Left ventricle myocardium inferior (tissue), 1 donor: ENCODE results near the gene RGS6. TPM values are rescaled to one million over a fixed set of nuclear protein-coding genes. Genes with fewer than 3 reads are reported as not detected.

Experiments
- DNase-seq: peaks from one replicate; pipeline ENCODE4 v3.0.0-alpha.2; 2020
- H3K27ac ChIP-seq: fragments of 200-600 bp; replicated peaks from 2 replicates; pipeline ENCODE4 v1.8.0; 2021
- H3K27me3 ChIP-seq: fragments of 200-600 bp; 2 replicates; pipeline ENCODE4 v1.8.0; 2021; ENCODE audit warnings: low read depth
- H3K36me3 ChIP-seq: fragments of 200-600 bp; 2 replicates; pipeline ENCODE4 v1.8.0; 2021
- H3K4me1 ChIP-seq: fragments of 200-600 bp; 2 replicates; pipeline ENCODE4 v1.8.0; 2021
- H3K4me3 ChIP-seq: fragments of 200-600 bp; 2 replicates; pipeline ENCODE4 v1.8.0; 2021; ENCODE audit warnings: mild to moderate bottlenecking, moderate library complexity
- H3K9me3 ChIP-seq: fragments of 200-600 bp; replicated peaks from 2 replicates; pipeline ENCODE4 v1.8.0; 2021
- intact Hi-C: fragments of 100-400 bp; cut with micrococcal nuclease; formaldehyde crosslinking; loops from one replicate; pipeline ENCODE4 v1.11.0; 2022
- total RNA-seq: library from RNA; stranded (reverse); fragmentation: NEBNext Ultra II Directional; extraction: Animal tissue kit (Norgen Biotek cat#: 25700); gene quantifications from one replicate; pipeline ENCODE4 v1.2.1, GENCODE V29; 2021
- TF ChIP-seq, protein P1 (sequence below): fragments of 200-600 bp; IDR thresholded peaks from 2 replicates; pipeline ENCODE4 v1.8.0; 2021; ENCODE audit warnings: antibody characterized with exemption, mild to moderate bottlenecking, borderline replicate concordance
- donor health status: DM: no; HTN: yes; CAD: no; lungs with severe emphysema.

Gene RGS6
- total RNA-seq, 1 donor from 2014 or later = 23.0 TPM

DNA sequence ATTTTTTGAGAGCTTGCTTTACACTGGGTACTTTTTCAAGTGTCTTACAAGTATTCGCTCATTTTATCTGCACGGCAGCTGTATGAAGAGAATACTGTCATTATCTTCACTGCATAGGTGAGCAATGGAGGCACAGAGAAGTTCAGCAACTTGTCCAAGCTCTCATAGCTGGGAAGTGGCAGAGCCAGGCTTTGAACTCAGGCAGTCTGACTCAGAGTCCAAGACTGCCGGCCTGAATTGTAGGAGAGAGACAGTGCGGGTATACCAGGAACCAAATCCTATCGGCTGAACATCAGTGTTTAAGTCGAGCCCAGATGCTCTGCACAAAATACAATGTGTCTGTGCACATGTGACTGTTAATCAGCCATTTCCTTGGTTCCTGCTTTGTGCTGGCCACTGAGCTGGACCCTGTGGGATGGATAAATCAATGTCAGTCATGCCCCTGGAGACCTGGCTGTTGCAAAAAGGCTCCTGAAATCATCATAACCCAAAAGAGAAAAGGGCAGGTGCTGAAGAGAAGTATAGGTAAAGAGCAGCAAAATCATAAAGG is 487.1 kb downstream of the RGS6 start:
- Histone ChIP-seq H3K27ac (no peak overlapping the region), H3K4me1 (peaks cover 6% of the 10 kb centered on the region), H3K9me3 (peaks cover 11% of the 10 kb centered on the region), H3K4me3 (no peak overlapping the region), H3K36me3 (no peaks in the 10 kb centered on the region), H3K27me3 (no peaks in the 10 kb centered on the region)
- TF ChIP-seq, protein P1, sequence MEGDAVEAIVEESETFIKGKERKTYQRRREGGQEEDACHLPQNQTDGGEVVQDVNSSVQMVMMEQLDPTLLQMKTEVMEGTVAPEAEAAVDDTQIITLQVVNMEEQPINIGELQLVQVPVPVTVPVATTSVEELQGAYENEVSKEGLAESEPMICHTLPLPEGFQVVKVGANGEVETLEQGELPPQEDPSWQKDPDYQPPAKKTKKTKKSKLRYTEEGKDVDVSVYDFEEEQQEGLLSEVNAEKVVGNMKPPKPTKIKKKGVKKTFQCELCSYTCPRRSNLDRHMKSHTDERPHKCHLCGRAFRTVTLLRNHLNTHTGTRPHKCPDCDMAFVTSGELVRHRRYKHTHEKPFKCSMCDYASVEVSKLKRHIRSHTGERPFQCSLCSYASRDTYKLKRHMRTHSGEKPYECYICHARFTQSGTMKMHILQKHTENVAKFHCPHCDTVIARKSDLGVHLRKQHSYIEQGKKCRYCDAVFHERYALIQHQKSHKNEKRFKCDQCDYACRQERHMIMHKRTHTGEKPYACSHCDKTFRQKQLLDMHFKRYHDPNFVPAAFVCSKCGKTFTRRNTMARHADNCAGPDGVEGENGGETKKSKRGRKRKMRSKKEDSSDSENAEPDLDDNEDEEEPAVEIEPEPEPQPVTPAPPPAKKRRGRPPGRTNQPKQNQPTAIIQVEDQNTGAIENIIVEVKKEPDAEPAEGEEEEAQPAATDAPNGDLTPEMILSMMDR = no peak
- intact Hi-C loops = no loop called here
- DNase-seq = no peak

DNA sequence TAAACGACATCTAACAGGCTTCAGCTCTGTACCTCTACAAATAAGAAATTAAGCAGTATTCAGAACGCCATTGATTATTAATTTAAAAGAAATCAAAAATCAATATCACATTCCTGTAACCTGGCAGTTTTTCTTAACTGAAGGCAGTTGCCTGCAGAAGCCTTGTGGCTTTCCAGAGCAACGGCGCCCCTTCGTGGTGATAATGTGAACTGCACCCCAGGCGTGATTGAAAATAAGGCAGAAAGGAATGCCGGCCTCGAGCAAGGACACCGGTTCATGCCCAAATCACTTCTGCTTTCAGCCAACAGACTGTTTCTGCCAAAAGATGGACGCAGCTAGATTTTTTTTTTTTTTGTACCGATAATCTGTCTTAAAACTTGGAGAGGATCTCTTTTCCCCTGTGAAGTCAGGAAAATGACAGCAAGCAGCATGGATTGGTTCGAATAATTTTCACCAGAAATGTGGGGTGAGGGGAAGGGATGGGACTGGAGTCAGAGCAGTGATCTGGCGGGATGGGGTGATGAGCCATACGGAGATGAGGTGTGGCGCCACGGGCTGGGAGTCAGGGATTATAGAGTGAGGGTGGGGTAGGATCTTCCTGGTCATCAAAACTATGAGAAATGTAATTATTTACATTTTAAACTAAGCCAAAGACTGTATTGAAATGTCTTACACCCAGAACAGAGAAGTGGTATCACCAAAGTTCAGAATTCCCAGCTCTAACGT is 488.7 kb downstream of the RGS6 start:
- TF ChIP-seq, protein P1 = peak; percentile 92
- Histone ChIP-seq H3K4me3 (no peak overlapping the region), H3K36me3 (no peaks in the 10 kb centered on the region), H3K4me1 (peaks cover 6% of the 10 kb centered on the region), H3K27me3 (no peaks in the 10 kb centered on the region), H3K9me3 (no peaks in the 10 kb centered on the region), H3K27ac (no peak overlapping the region)
- intact Hi-C loops = loop anchor here (10.0 kb wide), 1 partner anchor 486 kb away; the partner anchor contains the start of gene RGS6
- peak; percentile 67 for DNase-seq

DNA sequence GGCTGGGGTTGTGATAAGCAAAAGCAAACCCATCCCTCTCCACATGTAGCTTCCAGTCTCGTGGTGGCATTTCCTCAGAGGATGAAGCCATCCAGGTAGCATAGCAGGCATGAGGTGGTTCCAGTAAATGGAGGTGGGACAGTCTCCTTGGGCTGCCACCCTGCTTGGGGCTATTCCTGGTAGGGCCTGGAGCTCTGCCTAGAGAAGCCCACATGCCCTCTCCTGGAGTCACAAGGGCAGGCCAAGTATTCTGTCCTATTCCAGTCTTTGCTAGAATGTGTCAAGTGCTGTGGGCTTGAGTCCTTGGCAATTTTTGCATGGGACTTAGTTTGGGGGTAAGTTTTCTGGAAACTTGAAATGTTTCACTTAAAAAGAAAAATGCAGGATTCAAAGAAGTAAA is 491.7 kb downstream of the RGS6 start:
- no peak for DNase-seq
- H3K9me3 ChIP-seq = peaks cover 4% of the 10 kb centered on the region
- H3K4me1 ChIP-seq = peaks cover 6% of the 10 kb centered on the region
- TF ChIP-seq, protein P1 = no peak
- H3K36me3 ChIP-seq = no peaks in the 10 kb centered on the region
- intact Hi-C loops = loop anchor here (10.0 kb wide), 1 partner anchor 489 kb away; the partner anchor contains the start of gene RGS6
- no peak overlapping the region for H3K4me3 ChIP-seq
- H3K27ac ChIP-seq = no peak overlapping the region
- no peaks in the 10 kb centered on the region for H3K27me3 ChIP-seq

GRCh38 chr14:72430457-72430856 is 498.2 kb downstream of the RGS6 start:
- intact Hi-C loops = no loop called here
- TF ChIP-seq, protein P1 = no peak
- DNase-seq = no peak

GRCh38 chr14:72432748-72433147 is 500.5 kb downstream of the RGS6 start:
- H3K9me3 ChIP-seq = peaks cover 1% of the 10 kb centered on the region
- H3K36me3 ChIP-seq = no peaks in the 10 kb centered on the region
- no peaks in the 10 kb centered on the region for H3K4me1 ChIP-seq
- H3K27ac ChIP-seq = no peak overlapping the region
- no peaks in the 10 kb centered on the region for H3K27me3 ChIP-seq
- DNase-seq = no peak
- TF ChIP-seq, protein P1 = no peak
- intact Hi-C loops = no loop called here
- H3K4me3 ChIP-seq = no peak overlapping the region

More at GRCh38 chr14:72430457-72430856, 498.2 kb downstream of the RGS6 start:
- Histone ChIP-seq H3K27me3 (no peaks in the 10 kb centered on the region), H3K27ac (no peak overlapping the region), H3K4me3 (no peak overlapping the region), H3K9me3 (peaks cover 4% of the 10 kb centered on the region), H3K36me3 (no peaks in the 10 kb centered on the region), H3K4me1 (no peaks in the 10 kb centered on the region)
